SK-N-SH treated with all-trans-retinoic acid at 6 μM for 48 hours (cell line): Measurements from ENCODE around the gene REEP1.

Experiments used
- ARNTL ChIP-seq: fragments of 450-650 bp; formaldehyde crosslinking; IDR thresholded peaks from 2 replicates; pipeline ENCODE4 v1.5.0; 2020; ENCODE audit warnings: low read depth, mild to moderate bottlenecking, moderate library complexity, borderline replicate concordance
- BACH2 ChIP-seq: fragments of 250-450 bp; sonication (Bioruptor Pico); IDR thresholded peaks from 2 replicates; pipeline ENCODE4 v1.9.0; 2021; ENCODE audit warnings: mild to moderate bottlenecking, borderline replicate concordance
- ISL1 ChIP-seq: fragments of 250-450 bp; sonication (Bioruptor Pico); IDR thresholded peaks from 2 replicates; pipeline ENCODE4 v2.1.2; 2022; ENCODE audit warnings: mild to moderate bottlenecking, moderate library complexity
- ZFP3 ChIP-seq: fragments of 250-450 bp; sonication (Bioruptor Pico); IDR thresholded peaks from 2 replicates; pipeline ENCODE4 v1.5.0; 2020; ENCODE audit warnings: mild to moderate bottlenecking, moderate library complexity
- ZFP30 ChIP-seq: fragments of 450-650 bp; formaldehyde crosslinking; IDR thresholded peaks from 2 replicates; pipeline ENCODE4 v1.5.0; 2022; ENCODE audit warnings: mild to moderate bottlenecking, moderate library complexity
- TF ChIP-seq, protein P1 (sequence below): fragments of 250-450 bp; sonication (Bioruptor Pico); IDR thresholded peaks from 2 replicates; pipeline ENCODE4 v1.8.0; 2021; ENCODE audit warnings: low read depth, mild to moderate bottlenecking, moderate library complexity, borderline replicate concordance
- TF ChIP-seq, protein P2 (sequence below): fragments of 250-450 bp; sonication (Bioruptor Pico); IDR thresholded peaks from 2 replicates; pipeline ENCODE4 v1.8.0; 2020; ENCODE audit warnings: mild to moderate bottlenecking, moderate library complexity, borderline replicate concordance

- no peak for TF ChIP-seq BACH2 (CRISPR knock-in tag)
- TF ChIP-seq ZFP3 (CRISPR knock-in tag) = no peak
- TF ChIP-seq, protein P1, sequence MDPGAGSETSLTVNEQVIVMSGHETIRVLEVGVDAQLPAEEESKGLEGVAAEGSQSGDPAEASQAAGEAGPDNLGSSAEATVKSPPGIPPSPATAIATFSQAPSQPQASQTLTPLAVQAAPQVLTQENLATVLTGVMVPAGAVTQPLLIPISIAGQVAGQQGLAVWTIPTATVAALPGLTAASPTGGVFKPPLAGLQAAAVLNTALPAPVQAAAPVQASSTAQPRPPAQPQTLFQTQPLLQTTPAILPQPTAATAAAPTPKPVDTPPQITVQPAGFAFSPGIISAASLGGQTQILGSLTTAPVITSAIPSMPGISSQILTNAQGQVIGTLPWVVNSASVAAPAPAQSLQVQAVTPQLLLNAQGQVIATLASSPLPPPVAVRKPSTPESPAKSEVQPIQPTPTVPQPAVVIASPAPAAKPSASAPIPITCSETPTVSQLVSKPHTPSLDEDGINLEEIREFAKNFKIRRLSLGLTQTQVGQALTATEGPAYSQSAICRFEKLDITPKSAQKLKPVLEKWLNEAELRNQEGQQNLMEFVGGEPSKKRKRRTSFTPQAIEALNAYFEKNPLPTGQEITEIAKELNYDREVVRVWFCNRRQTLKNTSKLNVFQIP (CRISPR knock-in tag) = no peak
- TF ChIP-seq, protein P2, sequence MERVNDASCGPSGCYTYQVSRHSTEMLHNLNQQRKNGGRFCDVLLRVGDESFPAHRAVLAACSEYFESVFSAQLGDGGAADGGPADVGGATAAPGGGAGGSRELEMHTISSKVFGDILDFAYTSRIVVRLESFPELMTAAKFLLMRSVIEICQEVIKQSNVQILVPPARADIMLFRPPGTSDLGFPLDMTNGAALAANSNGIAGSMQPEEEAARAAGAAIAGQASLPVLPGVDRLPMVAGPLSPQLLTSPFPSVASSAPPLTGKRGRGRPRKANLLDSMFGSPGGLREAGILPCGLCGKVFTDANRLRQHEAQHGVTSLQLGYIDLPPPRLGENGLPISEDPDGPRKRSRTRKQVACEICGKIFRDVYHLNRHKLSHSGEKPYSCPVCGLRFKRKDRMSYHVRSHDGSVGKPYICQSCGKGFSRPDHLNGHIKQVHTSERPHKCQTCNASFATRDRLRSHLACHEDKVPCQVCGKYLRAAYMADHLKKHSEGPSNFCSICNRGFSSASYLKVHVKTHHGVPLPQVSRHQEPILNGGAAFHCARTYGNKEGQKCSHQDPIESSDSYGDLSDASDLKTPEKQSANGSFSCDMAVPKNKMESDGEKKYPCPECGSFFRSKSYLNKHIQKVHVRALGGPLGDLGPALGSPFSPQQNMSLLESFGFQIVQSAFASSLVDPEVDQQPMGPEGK = no peak
- no peak for TF ChIP-seq ZFP30 (CRISPR knock-in tag)
- no peak for TF ChIP-seq ARNTL (CRISPR knock-in tag)
- TF ChIP-seq ISL1 (CRISPR knock-in tag) = no peak
Measured at GRCh38 chr2:86202336-86202692, 135.1 kb downstream of the REEP1 start.
